HepG2 (cell line): ENCODE results near the gene KATNAL1. TPM values are rescaled to one million over a fixed set of nuclear protein-coding genes. Genes with fewer than 3 reads are reported as not detected.

Experiments used
- ATAC-seq: fragments of 200-7000 bp; cut with Tn5 transposase; 3 replicates; pipeline ENCODE4 v1.9.1; 2020; ENCODE audit warnings: mild to moderate bottlenecking, moderate library complexity
- BruUV-seq: library from RNA; stranded (reverse); fragments of 400-500 nt; replicated peaks from 2 replicates; lab custom pipeline; 2021; lab: Mats Ljungman, UMichigan
- CTCF ChIA-PET: fragments of 300-600 bp; formaldehyde crosslinking; extraction: SDS; loops from one replicate; lab custom pipeline; 2021; ENCODE audit warnings: low total read pairs, inconsistent platforms, low intra/inter-chr PET ratio; lab: Yijun Ruan, JAX
- POLR2A ChIA-PET: fragments of 350-600 bp; sonication (Branson Sonifier 250); formaldehyde crosslinking; loops from one replicate; lab custom pipeline; 2020; ENCODE audit warnings: antibody characterized with exemption, inconsistent platforms; lab: Yijun Ruan, JAX
- DNase-seq: peaks from one replicate; pipeline ENCODE4 v3.0.0-alpha.2; 2015; ENCODE audit warnings: low spot score
- FAIRE-seq: peaks from 3 replicates; lab custom pipeline; 2011; peaks lifted over from hg19 to GRCh38; lab: Jason Lieb, UNC
- H2AFZ ChIP-seq: one replicate; pipeline ENCODE4 v1.6.1; 2011; ENCODE audit warnings: low read length, inconsistent platforms
- H3K27ac ChIP-seq: fragments of 300-600 bp; 3 replicates; pipeline ENCODE4 v1.8.0; 2011; ENCODE audit warnings: mixed run types, mild to moderate bottlenecking, mixed read lengths, low read length, inconsistent platforms; ENCODE audit not compliant: insufficient read depth; ENCODE audit errors: extremely low read length
- H3K27me3 ChIP-seq, 2 experiments: fragments of 200-600 bp in 1 of 2; 2 replicates in 1 of 2; 3 replicates in 1 of 2; pipeline versions ENCODE4 v1.6.0 to v1.8.0; 2011; ENCODE audit warnings: low read length in 2 of 2, mild to moderate bottlenecking in 2 of 2, moderate library complexity in 2 of 2, inconsistent platforms in 1 of 2; ENCODE audit not compliant: insufficient read depth in 2 of 2, control insufficient read depth in 1 of 2
- H3K36me3 ChIP-seq, 2 experiments: fragments of 200-600 bp in 1 of 2; replicated peaks in 1 of 2; 2 replicates in 1 of 2; 3 replicates in 1 of 2; pipeline versions ENCODE4 v1.5.1 to v1.8.0; 2011; ENCODE audit warnings: low read length in 2 of 2, inconsistent platforms in 1 of 2; ENCODE audit not compliant: insufficient read depth in 2 of 2, control insufficient read depth in 1 of 2
- H3K4me1 ChIP-seq: 2 replicates; pipeline ENCODE4 v1.5.1; 2012; ENCODE audit warnings: low read length, inconsistent platforms; ENCODE audit not compliant: insufficient read depth
- H3K4me2 ChIP-seq: 2 replicates; pipeline ENCODE4 v1.6.0; 2011; ENCODE audit warnings: low read depth, low read length, inconsistent platforms
- H3K4me3 ChIP-seq, 3 experiments: fragments of 200-600 bp in 1 of 3; sonication (generic), shearing (Covaris generic) in 1 of 3; replicated peaks in 1 of 3; 2 replicates each; pipeline ENCODE4 v1.5.1; 2011 to 2016; ENCODE audit warnings: low read length in 3 of 3, inconsistent platforms in 2 of 3, low read depth in 2 of 3, mild to moderate bottlenecking in 2 of 3, control low read depth in 1 of 3, mixed read lengths in 1 of 3; ENCODE audit not compliant: insufficient read depth in 1 of 3
- H3K79me2 ChIP-seq: one replicate; pipeline ENCODE4 v1.6.1; 2011; ENCODE audit warnings: low read length, inconsistent platforms; ENCODE audit not compliant: insufficient read depth
- H3K9ac ChIP-seq: 2 replicates; pipeline ENCODE4 v1.6.0; 2011; ENCODE audit warnings: mild to moderate bottlenecking, low read depth, low read length, inconsistent platforms; ENCODE audit not compliant: insufficient read depth
- H3K9me3 ChIP-seq: 2 replicates; pipeline ENCODE4 v1.5.1; 2012; ENCODE audit warnings: mild to moderate bottlenecking, low read length
- H4K20me1 ChIP-seq: 2 replicates; pipeline ENCODE4 v1.6.0; 2011; ENCODE audit warnings: inconsistent platforms, mild to moderate bottlenecking, low read length, moderate library complexity; ENCODE audit not compliant: insufficient read depth
- BRD4 ChIP-seq: sonication (generic); formaldehyde crosslinking; IDR thresholded peaks from 2 replicates; pipeline ENCODE4 v1.4.0; 2020; ENCODE audit warnings: missing genetic modification reagents
- CCDC6 ChIP-seq: sonication (generic); formaldehyde crosslinking; IDR thresholded peaks from 2 replicates; pipeline ENCODE4 v1.8.1; 2022; ENCODE audit warnings: mild to moderate bottlenecking, missing genetic modification reagents, moderate library complexity
- CTCF ChIP-seq: sonication (generic); formaldehyde crosslinking; IDR thresholded peaks from 2 replicates; pipeline ENCODE4 v1.5.0; 2020; ENCODE audit warnings: mild to moderate bottlenecking, missing genetic modification reagents, moderate library complexity
- JARID2 ChIP-seq: sonication (generic); formaldehyde crosslinking; IDR thresholded peaks from 2 replicates; pipeline ENCODE4 v1.8.1; 2023; ENCODE audit warnings: missing genetic modification reagents, inconsistent platforms; ENCODE audit not compliant: insufficient replicate concordance
- MTF1 ChIP-seq: sonication (generic); formaldehyde crosslinking; IDR thresholded peaks from 2 replicates; pipeline ENCODE4 v1.5.0; 2020; ENCODE audit warnings: missing genetic modification reagents
- NFRKB ChIP-seq: fragments of 450-650 bp; IDR thresholded peaks from 2 replicates; pipeline ENCODE4 v1.6.1; 2017
- RFXANK ChIP-seq: IDR thresholded peaks from 2 replicates; pipeline ENCODE4 v1.6.1; 2016
- SNAPC5 ChIP-seq: sonication (generic); formaldehyde crosslinking; IDR thresholded peaks from 2 replicates; pipeline ENCODE4 v1.8.1; 2023; ENCODE audit warnings: mild to moderate bottlenecking, missing genetic modification reagents, borderline replicate concordance
- ZNF749 ChIP-seq: sonication (generic); formaldehyde crosslinking; IDR thresholded peaks from 2 replicates; pipeline ENCODE4 v1.8.0; 2022; ENCODE audit warnings: mild to moderate bottlenecking, missing genetic modification reagents, moderate library complexity, borderline replicate concordance
- WGBS: methylation state at CpG from one replicate; pipeline ENCODE4 v1.1.6; 2017; ENCODE audit warnings: low lambda C conversion rate; 5-methylcytosine and 5-hydroxymethylcytosine counted together
- in situ Hi-C: cut with HindIII; loops from 2 replicates; pipeline ENCODE4 v1.10.0; 2017; ENCODE audit warnings: low pct_unique_long_range_greater_than_20kb; ENCODE audit not compliant: extremely low pct_ligation_motif_present
- intact Hi-C: fragments of 100-400 bp; cut with micrococcal nuclease; formaldehyde crosslinking; loops from one replicate; pipeline ENCODE4 v1.10.0; 2022; ENCODE audit not compliant: unreplicated experiment
- polyA plus RNA-seq, 8 experiments: library from polyadenylated mRNA; depleted of rRNA in 3 of 8; stranded (reverse) in 7 of 8; unstranded in 1 of 8; fragments of >200 nt; fragmentation: Illumina TruSeq in 4 of 8; extraction: Trizol in 4 of 8; gene quantifications; 2 replicates each; pipeline versions ENCODE4 v1.2.1 to v1.2.3, GENCODE V29; 2011 to 2016; ENCODE audit warnings: low read depth in 4 of 8, missing spikeins in 1 of 8, mixed read lengths in 1 of 8; ENCODE audit not compliant: insufficient read depth in 1 of 8
- total RNA-seq, 5 experiments: library from RNA; depleted of rRNA; stranded (reverse); fragments of >200 nt; fragmentation: Illumina TruSeq; extraction: Trizol; gene quantifications; 2 replicates each; pipeline ENCODE4 v1.2.3, GENCODE V29; 2016; ENCODE audit warnings: low read depth in 1 of 5

KATNAL1 gene
- total and polyA plus RNA-seq, 2 of the 13 experiments (the other 11 are each of a cell fraction or from before 2014, with no cell fraction given) = 3.2 to 11.8 TPM

DNA sequence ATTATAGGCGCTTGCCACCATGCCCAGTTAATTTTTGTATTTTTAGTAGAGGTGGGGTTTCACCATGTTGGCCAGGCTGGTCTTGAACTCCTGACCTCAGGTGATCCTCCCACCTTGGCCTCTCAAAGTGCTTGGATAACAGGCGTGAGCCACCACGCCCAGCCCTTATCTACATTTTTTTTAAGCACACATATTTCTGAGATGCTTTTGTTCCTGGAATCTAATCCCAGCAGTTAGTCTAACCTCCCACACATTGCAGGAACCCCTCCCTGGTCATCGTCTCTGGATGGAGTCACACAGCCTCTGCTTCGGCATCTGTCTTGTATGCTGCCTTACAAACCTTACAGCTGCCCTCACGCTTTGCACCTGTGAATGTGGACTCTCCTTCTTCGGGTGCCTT is 15.1 kb upstream of the KATNAL1 start:
- no peaks in the 10 kb centered on the region for H3K9me3 ChIP-seq
- no peak overlapping the region for H2AFZ ChIP-seq
- ChIA-PET POLR2A (no interaction called here), CTCF (no interaction called here)
- no TSS peak for BruUV-seq
- ATAC-seq (no peak), FAIRE-seq (no peak), DNase-seq (no peak)
- no peaks in the 10 kb centered on the region; a peak in 1 of 5 replicates for H3K36me3 ChIP-seq
- no peaks in the 10 kb centered on the region for H4K20me1 ChIP-seq
- no peak overlapping the region for H3K4me2 ChIP-seq
- no peak overlapping the region for H3K4me3 ChIP-seq
- H3K9ac ChIP-seq = no peak overlapping the region
- TF ChIP-seq CTCF (no peak), BRD4 (CRISPR knock-in tag) (no peak), RFXANK (CRISPR knock-in tag) (no peak), SNAPC5 (no peak), JARID2 (CRISPR knock-in tag) (no peak), MTF1 (CRISPR knock-in tag) (no peak), NFRKB (no peak), ZNF749 (CRISPR knock-in tag) (no peak), CCDC6 (CRISPR knock-in tag) (no peak)
- WGBS = 76% methylated on average over 7 of the region's 7 CpGs
- H3K27ac ChIP-seq = no peak overlapping the region
- intact Hi-C loops = no loop called here
- no peaks in the 10 kb centered on the region; a peak in 1 of 5 replicates for H3K27me3 ChIP-seq
- no peaks in the 10 kb centered on the region for H3K79me2 ChIP-seq
- H3K4me1 ChIP-seq = peaks cover 6% of the 10 kb centered on the region; the same call in 1 of the 2 replicates
- in situ Hi-C loops = no loop called here
